Activated CD8-positive, alpha-beta T cell treated with anti-CD3 and anti-CD28 coated beads for 36 hours (primary cell): ENCODE measurements around the gene TREML2. TPM values are rescaled to one million over a fixed set of nuclear protein-coding genes. Genes with fewer than 3 reads are reported as not detected.

ENCODE experiments used
- ATAC-seq: fragments of 200-7000 bp; cut with Tn5 transposase; one replicate; pipeline ENCODE4 v1.10.0; 2021; ENCODE audit warnings: mild to moderate bottlenecking, moderate library complexity
- CTCF ChIA-PET: fragments of 350-600 bp; sonication (Branson Sonifier 250); formaldehyde crosslinking; loops from one replicate; lab custom pipeline; 2021; ENCODE audit warnings: antibody characterized with exemption; lab: Charles Lee
- POLR2A ChIA-PET: fragments of 350-600 bp; sonication (Branson Sonifier 250); formaldehyde crosslinking; loops from one replicate; lab custom pipeline; 2021; ENCODE audit warnings: antibody characterized with exemption; lab: Charles Lee
- DNase-seq: peaks from one replicate; pipeline ENCODE4 v3.0.0-alpha.2; 2020
- H3K27ac Mint-ChIP-seq: one replicate; pipeline ENCODE4 v1.8.0; 2021; ENCODE audit warnings: mild to moderate bottlenecking, mixed read lengths
- H3K27me3 Mint-ChIP-seq: one replicate; pipeline ENCODE4 v1.8.0; 2021; ENCODE audit warnings: mixed read lengths
- H3K36me3 Mint-ChIP-seq: one replicate; pipeline ENCODE4 v1.8.0; 2021; ENCODE audit warnings: low read depth, mixed read lengths
- H3K4me1 Mint-ChIP-seq: one replicate; pipeline ENCODE4 v1.8.0; 2021; ENCODE audit warnings: low read depth, mixed read lengths
- H3K4me3 Mint-ChIP-seq: one replicate; pipeline ENCODE4 v1.8.0; 2021; ENCODE audit warnings: mild to moderate bottlenecking, moderate library complexity, mixed read lengths
- H3K9me3 Mint-ChIP-seq: one replicate; pipeline ENCODE4 v1.8.0; 2021; ENCODE audit warnings: mixed read lengths
- intact Hi-C: fragments of 100-400 bp; cut with micrococcal nuclease; formaldehyde crosslinking; loops from one replicate; pipeline ENCODE4 v1.10.0; 2022
- total RNA-seq, 2 experiments: library from RNA; stranded (reverse); gene quantifications; one replicate each; pipeline ENCODE4 v1.2.3, GENCODE V29; 2021
- TF ChIP-seq, protein P1 (sequence below): fragments of 200-600 bp; IDR thresholded peaks from one replicate; pipeline ENCODE4 v1.8.0; 2022; ENCODE audit warnings: antibody characterized with exemption, mild to moderate bottlenecking

The TREML2 gene
- total RNA-seq, 2 experiments from 2014 or later = 6.9 to 8.2 TPM

DNA sequence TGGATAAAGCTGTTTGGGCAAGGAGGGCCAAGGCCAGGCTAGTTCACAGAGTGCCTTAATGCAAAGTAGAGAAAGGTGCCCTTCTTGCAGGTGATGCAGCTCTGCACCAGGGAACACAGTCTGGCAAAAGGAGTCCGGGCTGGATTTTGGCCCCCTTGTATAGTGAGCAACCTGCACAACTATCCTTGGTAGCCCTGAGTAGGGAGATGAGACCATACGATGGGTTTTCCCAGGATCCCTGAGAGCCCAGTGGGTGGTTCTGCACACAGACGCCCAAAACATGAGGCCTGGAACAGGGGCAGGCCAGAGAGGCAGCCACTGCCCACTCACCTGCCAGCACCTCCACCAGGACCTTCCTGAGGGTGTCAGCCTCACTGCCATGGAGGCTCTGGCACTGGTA, 40.0 kb downstream of the TREML2 start:
- intact Hi-C loops = no loop called here
- H3K9me3 Mint-ChIP-seq = no peaks in the 10 kb centered on the region
- no peaks in the 10 kb centered on the region for H3K36me3 Mint-ChIP-seq
- no peak overlapping the region for H3K27ac Mint-ChIP-seq
- no peaks in the 10 kb centered on the region for H3K4me1 Mint-ChIP-seq
- H3K27me3 Mint-ChIP-seq = no peaks in the 10 kb centered on the region
- TF ChIP-seq, protein P1, sequence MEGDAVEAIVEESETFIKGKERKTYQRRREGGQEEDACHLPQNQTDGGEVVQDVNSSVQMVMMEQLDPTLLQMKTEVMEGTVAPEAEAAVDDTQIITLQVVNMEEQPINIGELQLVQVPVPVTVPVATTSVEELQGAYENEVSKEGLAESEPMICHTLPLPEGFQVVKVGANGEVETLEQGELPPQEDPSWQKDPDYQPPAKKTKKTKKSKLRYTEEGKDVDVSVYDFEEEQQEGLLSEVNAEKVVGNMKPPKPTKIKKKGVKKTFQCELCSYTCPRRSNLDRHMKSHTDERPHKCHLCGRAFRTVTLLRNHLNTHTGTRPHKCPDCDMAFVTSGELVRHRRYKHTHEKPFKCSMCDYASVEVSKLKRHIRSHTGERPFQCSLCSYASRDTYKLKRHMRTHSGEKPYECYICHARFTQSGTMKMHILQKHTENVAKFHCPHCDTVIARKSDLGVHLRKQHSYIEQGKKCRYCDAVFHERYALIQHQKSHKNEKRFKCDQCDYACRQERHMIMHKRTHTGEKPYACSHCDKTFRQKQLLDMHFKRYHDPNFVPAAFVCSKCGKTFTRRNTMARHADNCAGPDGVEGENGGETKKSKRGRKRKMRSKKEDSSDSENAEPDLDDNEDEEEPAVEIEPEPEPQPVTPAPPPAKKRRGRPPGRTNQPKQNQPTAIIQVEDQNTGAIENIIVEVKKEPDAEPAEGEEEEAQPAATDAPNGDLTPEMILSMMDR = no peak
- ATAC-seq = no peak
- DNase-seq = no peak
- POLR2A ChIA-PET = no interaction called here
- CTCF ChIA-PET = no interaction called here
- H3K4me3 Mint-ChIP-seq = no peak overlapping the region

DNA sequence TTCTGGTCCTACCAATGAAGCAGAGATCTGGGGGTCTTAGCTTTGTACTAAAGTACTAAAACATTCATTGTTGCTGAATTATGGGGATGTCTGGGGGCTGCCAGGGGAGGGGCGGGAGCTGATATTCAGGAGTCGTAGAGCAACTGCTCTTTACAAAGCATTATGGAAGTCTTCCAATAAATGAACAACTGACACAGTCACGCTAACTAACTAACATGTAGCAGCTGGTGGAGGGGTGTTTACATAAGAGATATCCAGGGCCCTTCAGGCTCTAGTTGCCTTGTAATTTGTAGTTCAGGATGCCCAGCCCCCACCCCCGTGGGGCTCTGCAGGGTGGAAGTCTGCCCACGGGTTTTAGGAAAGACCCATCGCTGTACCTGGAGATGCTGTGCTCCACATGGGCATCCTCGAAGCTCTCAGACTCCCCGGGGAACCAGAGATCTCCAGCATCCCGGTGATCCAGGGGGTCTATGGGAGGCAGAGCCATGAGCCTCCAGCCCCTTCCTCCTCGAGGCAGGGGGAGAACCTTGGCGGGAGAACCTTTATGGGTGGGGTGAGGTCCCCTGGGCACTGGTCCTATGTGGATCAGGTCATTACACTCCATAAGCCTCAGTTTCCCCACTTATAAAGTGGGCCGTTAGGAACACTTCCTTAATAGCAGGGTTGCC, 41.4 kb downstream of the TREML2 start:
- intact Hi-C loops = no loop called here
- Mint-ChIP-seq H3K27me3 (no peaks in the 10 kb centered on the region), H3K4me3 (no peak overlapping the region), H3K36me3 (no peaks in the 10 kb centered on the region), H3K9me3 (no peaks in the 10 kb centered on the region), H3K4me1 (no peaks in the 10 kb centered on the region), H3K27ac (no peak overlapping the region)
- ATAC-seq (no peak), DNase-seq (no peak)
- ChIA-PET POLR2A (no interaction called here), CTCF (no interaction called here)
- TF ChIP-seq, protein P1 = no peak

DNA sequence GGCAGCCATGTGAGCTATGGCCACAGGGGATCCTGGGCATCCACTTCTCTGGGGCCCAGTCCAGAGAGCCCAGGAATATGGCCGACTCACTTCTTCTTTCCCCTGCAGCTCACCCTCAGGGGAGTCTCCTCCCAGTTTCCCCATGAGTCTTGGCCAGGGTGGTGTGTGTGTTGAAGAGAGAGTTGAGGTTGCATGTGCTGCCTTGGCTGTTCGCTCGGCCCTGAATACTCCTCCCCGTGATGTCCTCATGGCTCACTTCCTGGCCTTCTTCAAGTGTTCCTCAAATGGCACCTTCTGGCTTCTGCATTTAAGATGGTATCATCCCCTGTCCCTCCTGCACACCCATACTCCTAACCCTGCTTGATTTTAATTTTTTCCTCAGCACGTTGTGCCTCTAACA, 43.6 kb downstream of the TREML2 start:
- ChIA-PET POLR2A (no interaction called here), CTCF (no interaction called here)
- DNase-seq (no peak), ATAC-seq (no peak)
- Mint-ChIP-seq H3K27me3 (no peaks in the 10 kb centered on the region), H3K36me3 (no peaks in the 10 kb centered on the region), H3K9me3 (no peaks in the 10 kb centered on the region), H3K4me3 (no peak overlapping the region), H3K4me1 (no peaks in the 10 kb centered on the region), H3K27ac (no peak overlapping the region)
- TF ChIP-seq, protein P1 = no peak
- intact Hi-C loops = no loop called here

DNA sequence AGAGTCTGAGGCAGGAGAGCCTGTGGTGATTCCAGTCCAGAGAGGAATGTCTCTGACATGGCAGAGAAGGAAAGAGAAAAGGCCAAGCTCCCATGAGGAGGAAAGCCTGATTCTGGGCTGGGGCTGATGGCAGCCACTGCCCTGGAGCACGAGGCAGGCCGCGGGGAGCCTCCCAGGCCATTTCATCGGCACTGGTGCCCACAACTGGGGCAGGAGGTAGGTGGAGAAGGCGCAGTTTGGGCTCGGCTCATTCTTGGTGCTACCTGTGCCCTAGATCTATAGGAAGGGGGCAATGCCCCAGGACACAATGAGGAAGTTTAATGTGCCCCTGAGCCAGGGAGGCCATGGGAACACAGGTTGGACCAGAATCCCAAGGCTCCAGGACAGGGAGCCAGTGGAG, 44.2 kb downstream of the TREML2 start:
- no peaks in the 10 kb centered on the region for H3K36me3 Mint-ChIP-seq
- no peaks in the 10 kb centered on the region for H3K27me3 Mint-ChIP-seq
- ChIA-PET POLR2A (no interaction called here), CTCF (no interaction called here)
- H3K4me3 Mint-ChIP-seq = no peak overlapping the region
- ATAC-seq = no peak
- TF ChIP-seq, protein P1 = no peak
- intact Hi-C loops = no loop called here
- no peak overlapping the region for H3K27ac Mint-ChIP-seq
- no peak for DNase-seq
- H3K4me1 Mint-ChIP-seq = no peaks in the 10 kb centered on the region
- no peaks in the 10 kb centered on the region for H3K9me3 Mint-ChIP-seq

DNA sequence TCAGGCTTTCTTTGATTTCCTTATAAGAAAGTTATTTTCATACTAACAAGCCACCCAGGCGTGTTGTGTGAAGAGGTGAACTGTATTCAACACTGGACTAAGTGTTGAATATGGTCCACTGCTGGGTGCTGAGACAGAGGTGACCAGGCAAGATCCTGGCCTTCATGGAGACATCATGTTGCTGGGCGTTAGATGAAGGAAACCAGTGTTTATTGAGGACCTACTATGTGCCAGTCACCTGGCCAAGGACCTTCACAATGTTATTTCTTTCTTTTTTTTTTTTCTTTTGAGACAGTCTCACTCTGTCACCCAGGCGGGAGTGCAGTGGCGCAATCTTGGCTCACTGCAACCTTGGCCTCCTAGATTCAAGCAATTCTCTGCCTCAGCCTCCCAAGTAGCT, 44.9 kb downstream of the TREML2 start:
- Mint-ChIP-seq H3K36me3 (no peaks in the 10 kb centered on the region), H3K27me3 (no peaks in the 10 kb centered on the region), H3K9me3 (no peaks in the 10 kb centered on the region), H3K27ac (no peak overlapping the region), H3K4me1 (no peaks in the 10 kb centered on the region), H3K4me3 (no peak overlapping the region)
- no peak for DNase-seq
- ChIA-PET POLR2A (no interaction called here), CTCF (no interaction called here)
- ATAC-seq = no peak
- intact Hi-C loops = no loop called here
- TF ChIP-seq, protein P1 = no peak
